GM23248 (cell line): Measurements from ENCODE around the gene FAM180B. TPM values are rescaled to one million over a fixed set of nuclear protein-coding genes. Genes with fewer than 3 reads are reported as not detected.
A peak's percentile ranks its signal among the peaks of the same experiment; 100 is the strongest.

Source experiments
- DNase-seq: peaks from one replicate; pipeline ENCODE4 v3.0.0-alpha.2; 2015
- H2AFZ ChIP-seq: fragments of 200-600 bp; sonication (generic); 2 replicates; pipeline ENCODE4 v1.6.1; 2016; ENCODE audit warnings: antibody characterized with exemption
- H3F3A ChIP-seq: fragments of 200-600 bp; sonication (generic); 2 replicates; pipeline ENCODE4 v1.6.1; 2016; ENCODE audit warnings: mild to moderate bottlenecking, antibody characterized with exemption, mixed run types; ENCODE audit not compliant: insufficient read depth
- H3K27ac ChIP-seq: fragments of 200-600 bp; sonication (generic); 2 replicates; pipeline ENCODE4 v1.5.1; 2016; ENCODE audit warnings: mild to moderate bottlenecking
- H3K27me3 ChIP-seq: fragments of 200-600 bp; sonication (generic); replicated peaks from 2 replicates; pipeline ENCODE4 v1.6.1; 2016; ENCODE audit warnings: mild to moderate bottlenecking; ENCODE audit not compliant: insufficient read depth
- H3K36me3 ChIP-seq: fragments of 200-600 bp; sonication (generic); 2 replicates; pipeline ENCODE4 v1.6.1; 2016; ENCODE audit warnings: low read depth, mild to moderate bottlenecking
- H3K4me1 ChIP-seq: fragments of 200-600 bp; sonication (generic); 2 replicates; pipeline ENCODE4 v1.6.1; 2016; ENCODE audit warnings: mild to moderate bottlenecking; ENCODE audit not compliant: insufficient read depth
- H3K4me2 ChIP-seq: fragments of 200-600 bp; sonication (generic); one replicate; pipeline ENCODE4 v1.6.1; 2016; ENCODE audit warnings: mild to moderate bottlenecking; ENCODE audit not compliant: unreplicated experiment
- H3K4me3 ChIP-seq: fragments of 200-600 bp; sonication (generic); 2 replicates; pipeline ENCODE4 v1.5.1; 2016; ENCODE audit warnings: mild to moderate bottlenecking
- H3K79me2 ChIP-seq: fragments of 200-600 bp; sonication (generic); 2 replicates; pipeline ENCODE4 v1.6.1; 2016; ENCODE audit warnings: mild to moderate bottlenecking; ENCODE audit not compliant: insufficient read depth
- H3K9ac ChIP-seq: fragments of 200-600 bp; sonication (generic); 2 replicates; pipeline ENCODE4 v1.6.1; 2016; ENCODE audit warnings: mild to moderate bottlenecking
- H3K9me2 ChIP-seq: fragments of 200-600 bp; sonication (generic); 2 replicates; pipeline ENCODE4 v1.6.1; 2016; ENCODE audit warnings: mixed run types, mild to moderate bottlenecking, moderate library complexity; ENCODE audit not compliant: insufficient read depth
- H3K9me3 ChIP-seq: fragments of 200-600 bp; sonication (generic); one replicate; pipeline ENCODE4 v1.6.1; 2017; ENCODE audit warnings: low read depth
- H4K20me1 ChIP-seq: fragments of 200-600 bp; sonication (generic); 2 replicates; pipeline ENCODE4 v1.6.0; 2016; ENCODE audit not compliant: insufficient read depth
- EZH2 ChIP-seq: fragments of 200-600 bp; sonication (generic); IDR thresholded peaks from 2 replicates; pipeline ENCODE4 v1.6.1; 2018; ENCODE audit warnings: antibody characterized with exemption, mild to moderate bottlenecking; ENCODE audit not compliant: insufficient read depth, poor library complexity, severe bottlenecking
- EZH2phosphoT487 ChIP-seq: fragments of 200-600 bp; sonication (generic); IDR thresholded peaks from 2 replicates; pipeline ENCODE4 v1.6.1; 2018; ENCODE audit warnings: antibody characterized with exemption, moderate library complexity, mild to moderate bottlenecking, low read depth; ENCODE audit not compliant: insufficient read depth
- WGBS, 2 experiments: methylation state at CpG; one replicate each; pipeline ENCODE4 v1.1.6; 2015 to 2017; ENCODE audit warnings: low lambda C conversion rate in 2 of 2, low coverage in 1 of 2; ENCODE audit errors: missing lambda C conversion rate in 2 of 2; 5-methylcytosine and 5-hydroxymethylcytosine counted together
- in situ Hi-C: fragments of 300-500 bp; cut with MboI; formaldehyde crosslinking; loops from 2 replicates; pipeline ENCODE4 v1.15.0; 2020
- polyA plus RNA-seq: library from polyadenylated mRNA; unstranded; fragments of >200 nt; fragmentation: Nextera tagmentation; extraction: Ambion mirVana; gene quantifications from 2 replicates; pipeline ENCODE4 v1.2.1, GENCODE V29; 2016
- total RNA-seq: library from RNA; depleted of rRNA; stranded (reverse); fragments of >200 nt; shearing (Covaris generic); gene quantifications from 2 replicates; pipeline ENCODE4 v1.2.3, GENCODE V29; 2014

The FAM180B gene
- total and polyA plus RNA-seq, 2 experiments from 2014 or later: not detected

DNA sequence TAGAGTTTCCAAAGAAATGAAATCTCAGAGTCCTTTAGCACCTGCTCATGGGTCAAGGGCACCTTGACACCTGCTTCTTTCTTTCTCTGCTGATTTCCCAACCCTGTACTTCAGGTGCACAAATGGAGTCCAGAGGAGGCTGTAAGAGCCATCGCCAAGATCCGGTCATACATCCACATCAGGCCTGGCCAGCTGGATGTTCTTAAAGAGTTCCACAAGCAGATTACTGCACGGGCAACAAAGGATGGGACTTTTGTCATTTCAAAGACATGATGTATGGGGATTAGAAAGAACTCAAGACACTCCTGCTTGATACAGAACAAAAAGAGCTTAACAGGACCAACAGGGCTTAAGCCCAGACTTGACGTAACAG is 15.1 kb upstream of the FAM180B start:
- Histone ChIP-seq H3K36me3 (peaks cover 6% of the 10 kb centered on the region; the same call in 1 of the 2 replicates), H3K9me3 (no peaks in the 10 kb centered on the region), H3K9me2 (no peaks in the 10 kb centered on the region), H4K20me1 (no peaks in the 10 kb centered on the region), H3K79me2 (peaks cover 79% of the 10 kb centered on the region), H3K9ac (peak overlapping the region; percentile 53), H3K4me2 (peak overlapping the region; percentile 72), H3K4me3 (no peak overlapping the region), H3K27ac (peak overlapping the region; percentile 80), H2AFZ (no peak overlapping the region), H3F3A (peaks cover 31% of the 10 kb centered on the region), H3K27me3 (no peaks in the 10 kb centered on the region), H3K4me1 (peaks cover 20% of the 10 kb centered on the region)
- WGBS, 2 experiments: 64 to 66% methylated on average over 4 of the region's 4 CpGs
- TF ChIP-seq EZH2phosphoT487 (no peak), EZH2 (no peak)
- in situ Hi-C loops: no loop called here
- no peak for DNase-seq

DNA sequence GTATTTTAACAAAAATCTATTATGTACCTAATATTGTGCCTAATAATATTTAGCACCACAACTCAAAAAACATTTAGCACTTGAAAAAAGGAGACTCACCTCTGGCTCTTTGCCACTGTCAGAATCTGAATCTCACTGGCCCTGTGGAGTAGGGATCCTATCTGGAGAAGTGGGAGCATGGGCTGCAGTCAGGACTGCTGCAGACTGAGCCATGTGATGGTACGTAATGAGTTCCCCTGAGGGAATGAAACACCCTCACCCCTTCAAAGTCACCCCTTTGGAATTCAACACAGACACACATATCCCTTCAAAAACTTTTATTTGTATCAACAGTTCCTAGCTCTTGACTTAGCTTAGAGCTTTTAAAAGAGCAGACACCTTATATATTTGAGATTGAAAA is 14.6 kb upstream of the FAM180B start:
- Histone ChIP-seq H4K20me1 (no peaks in the 10 kb centered on the region), H3F3A (peaks cover 31% of the 10 kb centered on the region), H3K9me2 (no peaks in the 10 kb centered on the region), H3K9me3 (no peaks in the 10 kb centered on the region), H3K27me3 (no peaks in the 10 kb centered on the region), H3K36me3 (peaks cover 8% of the 10 kb centered on the region; the same call in 1 of the 2 replicates), H3K4me1 (peaks cover 15% of the 10 kb centered on the region), H3K4me3 (peak overlapping the region; percentile 51), H3K9ac (peak overlapping the region; percentile 53), H3K27ac (peak overlapping the region; percentile 80), H2AFZ (no peak overlapping the region), H3K4me2 (peak overlapping the region; percentile 72), H3K79me2 (peaks cover 79% of the 10 kb centered on the region)
- TF ChIP-seq EZH2phosphoT487 (no peak), EZH2 (no peak)
- DNase-seq: peak; percentile 86
- in situ Hi-C loops: no loop called here
- WGBS, 2 experiments: 0 to 15% methylated on average over 1 of the region's 1 CpG

DNA sequence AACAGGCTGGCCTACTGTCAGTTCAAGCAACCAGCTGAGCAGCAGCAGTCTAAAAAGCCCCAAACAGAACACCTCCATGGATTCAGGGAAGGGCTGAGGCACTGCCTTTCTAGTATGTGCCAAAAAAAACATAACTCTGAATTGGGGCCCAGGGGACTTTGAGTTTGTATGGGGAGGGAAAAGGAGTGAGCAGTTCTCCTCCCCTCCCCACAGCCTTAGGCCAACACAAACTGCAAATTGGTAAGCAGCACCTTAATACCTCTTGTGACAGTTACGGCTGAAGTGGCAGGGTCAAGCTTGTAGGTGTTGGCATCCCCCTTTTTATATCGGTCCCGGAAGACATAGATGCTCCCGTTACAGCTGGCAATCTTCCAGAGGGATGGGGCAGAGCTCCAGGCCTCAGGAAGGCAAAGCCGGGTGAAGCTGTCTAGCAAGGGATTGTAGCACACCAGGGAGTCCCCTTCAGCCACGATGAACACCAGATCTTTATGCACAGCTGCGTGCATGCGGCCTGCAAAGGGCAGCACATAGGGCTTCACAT is 13.7 kb upstream of the FAM180B start:
- TF ChIP-seq EZH2 (no peak), EZH2phosphoT487 (no peak)
- no peaks in the 10 kb centered on the region for H4K20me1 ChIP-seq
- H3K36me3 ChIP-seq: peaks cover 9% of the 10 kb centered on the region; the same call in 1 of the 2 replicates
- in situ Hi-C loops: no loop called here
- 63 to 72% methylated on average over 8 of the region's 8 CpGs for WGBS, 2 experiments
- no peaks in the 10 kb centered on the region for H3K9me2 ChIP-seq
- no peak overlapping the region; the same call in 1 of the 2 replicates for H3K4me3 ChIP-seq
- peaks cover 23% of the 10 kb centered on the region for H3K4me1 ChIP-seq
- peaks cover 79% of the 10 kb centered on the region for H3K79me2 ChIP-seq
- H3K9ac ChIP-seq: peak overlapping the region; percentile 53; the same call in 1 of the 2 replicates
- DNase-seq: peak; percentile 33
- no peak overlapping the region for H2AFZ ChIP-seq
- H3F3A ChIP-seq: peaks cover 31% of the 10 kb centered on the region
- H3K27ac ChIP-seq: peak overlapping the region; percentile 80
- peak overlapping the region; percentile 72 for H3K4me2 ChIP-seq
- H3K9me3 ChIP-seq: no peaks in the 10 kb centered on the region
- H3K27me3 ChIP-seq: no peaks in the 10 kb centered on the region

- H3F3A ChIP-seq: peaks cover 31% of the 10 kb centered on the region
- H4K20me1 ChIP-seq: no peaks in the 10 kb centered on the region
- peaks cover 9% of the 10 kb centered on the region; the same call in 1 of the 2 replicates for H3K36me3 ChIP-seq
- WGBS, 2 experiments: 82 to 85% methylated on average over 11 of the region's 11 CpGs
- no peaks in the 10 kb centered on the region for H3K9me2 ChIP-seq
- no peak overlapping the region for H3K4me3 ChIP-seq
- H3K27ac ChIP-seq: no peak overlapping the region
- H3K4me2 ChIP-seq: no peak overlapping the region
- H3K4me1 ChIP-seq: peaks cover 27% of the 10 kb centered on the region
- no peak for TF ChIP-seq EZH2
- H3K9ac ChIP-seq: no peak overlapping the region
- H3K79me2 ChIP-seq: peaks cover 79% of the 10 kb centered on the region
- no peak overlapping the region for H2AFZ ChIP-seq
- H3K27me3 ChIP-seq: no peaks in the 10 kb centered on the region
- in situ Hi-C loops: no loop called here
- DNase-seq: no peak
- H3K9me3 ChIP-seq: no peaks in the 10 kb centered on the region
Observed at GRCh38 chr11:47573321-47573720, 13.2 kb upstream of the FAM180B start.
